PFSK-1 (cell line): ENCODE results near the gene C8G.

ENCODE experiments used
- FOXP2 ChIP-seq: optimal IDR thresholded peaks from 2 replicates; pipeline ENCODE3; 2011; ENCODE audit warnings: borderline replicate concordance, control low read depth, inconsistent platforms; ENCODE audit not compliant: insufficient read depth; ENCODE audit errors: extremely low read length, extremely low read depth
- POLR2AphosphoS5 ChIP-seq: IDR thresholded peaks from 2 replicates; pipeline ENCODE4 v1.6.1; 2012; ENCODE audit warnings: low read depth, mild to moderate bottlenecking, control low read depth, low read length, moderate library complexity
- SIN3A ChIP-seq: IDR thresholded peaks from 2 replicates; pipeline ENCODE4 v1.6.1; 2012; ENCODE audit warnings: mild to moderate bottlenecking, low read length, moderate library complexity, borderline replicate concordance; ENCODE audit not compliant: insufficient read depth
- TAF1 ChIP-seq: IDR thresholded peaks from 2 replicates; pipeline ENCODE4 v1.6.1; 2012; ENCODE audit warnings: low read length, control low read depth, borderline replicate concordance; ENCODE audit not compliant: insufficient read depth
- TF ChIP-seq, protein P1 (sequence below), 2 experiments: IDR thresholded peaks; 2 replicates each; pipeline versions ENCODE4 v1.6.1 to v1.8.0; 2011 to 2012; ENCODE audit warnings: low read depth in 2 of 2, low read length in 2 of 2, control low read depth in 1 of 2, inconsistent platforms in 1 of 2, mild to moderate bottlenecking in 1 of 2, moderate library complexity in 1 of 2; ENCODE audit not compliant: insufficient read depth in 1 of 2

Gene C8G

DNA sequence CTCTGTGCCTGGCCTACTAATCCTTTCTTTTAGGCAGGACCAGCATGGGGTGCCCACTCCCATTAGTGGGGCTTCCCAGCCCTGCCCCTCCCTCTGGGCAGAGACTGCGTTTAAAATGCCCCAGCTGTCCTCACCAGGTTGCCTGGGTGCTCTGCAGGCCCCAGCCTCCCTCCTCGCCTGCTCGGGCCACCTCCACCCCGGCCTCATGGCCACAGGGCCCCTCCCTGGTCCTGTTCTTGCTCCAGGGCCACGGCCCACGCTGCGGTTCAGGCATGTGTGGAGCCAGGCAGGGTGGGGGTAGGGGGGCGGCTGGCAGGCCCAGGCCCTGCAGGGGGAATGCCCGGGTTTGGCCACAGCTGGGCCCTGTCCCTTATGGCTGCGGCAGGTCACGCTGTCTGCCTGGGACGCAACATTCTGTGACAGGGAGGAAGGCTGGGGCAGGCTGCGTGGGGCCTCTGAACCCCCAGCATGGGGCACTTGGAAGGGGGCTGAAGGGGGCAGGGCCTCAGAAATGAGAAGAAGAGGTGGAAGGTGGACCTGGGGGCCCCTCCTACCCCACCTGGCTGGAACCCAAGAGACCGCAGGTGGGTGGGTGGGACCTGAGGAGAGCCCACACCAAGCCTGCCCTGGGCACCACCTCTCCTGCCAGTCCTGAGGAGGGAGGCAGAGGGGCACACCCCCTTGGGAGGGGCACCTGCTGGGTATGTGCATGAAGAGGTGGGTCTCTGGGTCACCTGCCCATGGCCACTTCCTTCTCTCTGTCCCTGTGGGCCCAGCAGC, 6.7 kb downstream of the C8G start, which contains the start of gene LCN12:
LCN12 (plus strand) TSS at position 733 of the 780 bp plus-strand sequence. CDS start 55 bp downstream, outside the sequence.
- TF ChIP-seq SIN3A (no peak), POLR2AphosphoS5 (no peak), FOXP2 (no peak)
- TF ChIP-seq, protein P1, sequence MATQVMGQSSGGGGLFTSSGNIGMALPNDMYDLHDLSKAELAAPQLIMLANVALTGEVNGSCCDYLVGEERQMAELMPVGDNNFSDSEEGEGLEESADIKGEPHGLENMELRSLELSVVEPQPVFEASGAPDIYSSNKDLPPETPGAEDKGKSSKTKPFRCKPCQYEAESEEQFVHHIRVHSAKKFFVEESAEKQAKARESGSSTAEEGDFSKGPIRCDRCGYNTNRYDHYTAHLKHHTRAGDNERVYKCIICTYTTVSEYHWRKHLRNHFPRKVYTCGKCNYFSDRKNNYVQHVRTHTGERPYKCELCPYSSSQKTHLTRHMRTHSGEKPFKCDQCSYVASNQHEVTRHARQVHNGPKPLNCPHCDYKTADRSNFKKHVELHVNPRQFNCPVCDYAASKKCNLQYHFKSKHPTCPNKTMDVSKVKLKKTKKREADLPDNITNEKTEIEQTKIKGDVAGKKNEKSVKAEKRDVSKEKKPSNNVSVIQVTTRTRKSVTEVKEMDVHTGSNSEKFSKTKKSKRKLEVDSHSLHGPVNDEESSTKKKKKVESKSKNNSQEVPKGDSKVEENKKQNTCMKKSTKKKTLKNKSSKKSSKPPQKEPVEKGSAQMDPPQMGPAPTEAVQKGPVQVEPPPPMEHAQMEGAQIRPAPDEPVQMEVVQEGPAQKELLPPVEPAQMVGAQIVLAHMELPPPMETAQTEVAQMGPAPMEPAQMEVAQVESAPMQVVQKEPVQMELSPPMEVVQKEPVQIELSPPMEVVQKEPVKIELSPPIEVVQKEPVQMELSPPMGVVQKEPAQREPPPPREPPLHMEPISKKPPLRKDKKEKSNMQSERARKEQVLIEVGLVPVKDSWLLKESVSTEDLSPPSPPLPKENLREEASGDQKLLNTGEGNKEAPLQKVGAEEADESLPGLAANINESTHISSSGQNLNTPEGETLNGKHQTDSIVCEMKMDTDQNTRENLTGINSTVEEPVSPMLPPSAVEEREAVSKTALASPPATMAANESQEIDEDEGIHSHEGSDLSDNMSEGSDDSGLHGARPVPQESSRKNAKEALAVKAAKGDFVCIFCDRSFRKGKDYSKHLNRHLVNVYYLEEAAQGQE (IDR thresholded peaks at IDR 0.05; ENCODE audit: insufficient read depth in 1 of 2, low read depth in 2 of 2, low read length in 2 of 2) = no peak

DNA sequence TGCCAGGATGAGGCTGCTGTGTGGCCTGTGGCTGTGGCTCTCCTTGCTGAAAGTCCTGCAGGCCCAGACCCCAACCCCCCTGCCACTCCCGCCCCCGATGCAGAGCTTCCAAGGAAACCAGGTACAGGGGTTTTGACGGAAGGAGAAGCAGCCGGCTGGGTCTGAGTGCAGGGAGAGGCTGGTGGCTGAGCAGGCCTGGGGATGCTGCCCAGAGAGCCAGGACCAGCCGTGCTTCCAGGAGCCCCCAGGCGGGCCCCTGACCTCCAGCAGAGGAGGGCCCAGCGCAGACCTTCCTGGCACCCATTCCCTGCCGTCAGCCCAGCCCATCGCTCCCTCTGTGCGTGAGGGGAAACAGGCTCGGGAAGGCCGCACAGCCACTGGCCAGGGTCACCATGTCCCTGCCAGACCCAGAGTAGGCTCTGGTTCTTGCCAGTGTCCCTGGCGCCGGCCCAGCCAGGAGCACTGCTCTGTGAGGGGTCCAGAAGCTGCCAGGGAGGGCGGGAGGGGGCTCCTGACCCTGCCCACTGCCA, 7.3 kb downstream of the C8G start:
- no peak for TF ChIP-seq TAF1
- TF ChIP-seq POLR2AphosphoS5 = no peak
- TF ChIP-seq FOXP2 = no peak
- no peak for TF ChIP-seq SIN3A
- TF ChIP-seq, protein P1 (IDR thresholded peaks at IDR 0.05; ENCODE audit: insufficient read depth in 1 of 2, low read depth in 2 of 2, low read length in 2 of 2) = no peak

DNA sequence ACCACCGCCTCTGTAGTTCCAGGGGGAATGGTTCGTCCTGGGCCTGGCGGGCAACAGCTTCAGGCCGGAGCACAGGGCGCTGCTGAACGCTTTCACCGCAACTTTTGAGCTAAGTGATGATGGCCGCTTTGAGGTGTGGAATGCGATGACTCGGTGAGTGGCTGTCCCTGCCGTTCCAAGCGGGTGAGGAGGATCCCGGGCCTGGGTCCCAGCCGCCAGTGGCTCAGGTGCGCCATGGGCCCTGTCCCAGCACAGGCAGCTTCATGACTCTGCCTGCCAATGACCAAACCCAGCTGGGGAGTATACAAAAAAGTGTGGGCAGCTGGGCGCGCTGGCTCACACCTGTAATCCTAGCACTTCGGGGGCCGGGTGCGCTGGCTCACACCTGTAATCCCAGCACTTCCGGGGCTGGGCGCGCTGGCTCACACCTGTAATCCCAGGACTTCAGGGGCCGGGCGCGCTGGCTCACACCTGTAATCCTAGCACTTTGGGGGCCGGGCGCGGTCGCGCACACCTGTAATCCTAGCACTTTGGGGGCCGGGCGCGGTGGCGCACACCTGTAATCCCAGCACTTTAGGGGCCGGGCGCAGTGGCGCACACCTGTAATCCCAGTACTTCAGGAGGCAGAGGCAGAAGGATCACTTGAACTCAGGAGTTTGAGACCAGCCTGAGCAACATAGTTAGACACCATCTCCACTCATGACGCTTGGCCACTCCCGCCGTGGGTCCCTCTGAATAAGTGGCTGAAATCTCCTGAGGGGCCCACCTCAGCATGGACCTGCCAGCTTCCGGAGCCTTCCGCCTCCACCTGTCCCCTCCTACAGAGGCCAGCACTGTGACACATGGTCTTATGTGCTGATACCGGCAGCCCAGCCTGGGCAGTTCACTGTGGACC, 8.1 kb downstream of the C8G start:
- TF ChIP-seq, protein P1 (IDR thresholded peaks at IDR 0.05; ENCODE audit: insufficient read depth in 1 of 2, low read depth in 2 of 2, low read length in 2 of 2) = no peak
- TF ChIP-seq SIN3A (no peak), FOXP2 (no peak), POLR2AphosphoS5 (no peak), TAF1 (no peak)

DNA sequence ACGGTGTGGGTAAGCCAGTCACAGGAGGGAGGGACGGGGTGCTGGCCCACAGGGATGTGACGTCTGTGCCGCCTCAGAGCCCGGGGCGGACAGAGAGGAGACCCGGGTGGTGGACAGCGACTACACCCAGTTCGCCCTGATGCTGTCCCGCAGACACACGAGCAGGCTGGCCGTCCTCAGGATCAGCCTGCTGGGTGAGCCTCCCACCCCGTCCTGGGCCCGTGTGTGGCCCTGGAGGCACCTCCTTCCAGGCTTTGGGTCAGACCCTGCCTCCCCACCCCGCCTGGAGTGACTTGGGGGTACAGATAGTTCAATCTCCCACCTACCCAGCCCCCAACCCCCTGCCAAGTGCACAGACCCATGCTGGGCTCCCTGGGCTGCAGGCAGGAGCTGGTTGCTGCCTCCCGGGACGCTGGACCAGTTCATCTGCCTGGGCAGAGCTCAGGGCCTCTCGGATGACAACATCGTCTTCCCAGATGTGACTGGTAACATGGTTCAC, 8.8 kb downstream of the C8G start:
- no peak for TF ChIP-seq TAF1
- TF ChIP-seq SIN3A = no peak
- TF ChIP-seq POLR2AphosphoS5 = no peak
- TF ChIP-seq, protein P1 (IDR thresholded peaks at IDR 0.05; ENCODE audit: insufficient read depth in 1 of 2, low read depth in 2 of 2, low read length in 2 of 2) = no peak
- no peak for TF ChIP-seq FOXP2
